GM21786 (cell line): Measurements from ENCODE around the gene PLEKHD1.

Experiments used
- ATAC-seq: cut with Tn5 transposase; IDR thresholded peaks from one replicate; pipeline ENCODE4 v1.9.1; 2021; ENCODE audit not compliant: unreplicated experiment

Gene PLEKHD1

DNA sequence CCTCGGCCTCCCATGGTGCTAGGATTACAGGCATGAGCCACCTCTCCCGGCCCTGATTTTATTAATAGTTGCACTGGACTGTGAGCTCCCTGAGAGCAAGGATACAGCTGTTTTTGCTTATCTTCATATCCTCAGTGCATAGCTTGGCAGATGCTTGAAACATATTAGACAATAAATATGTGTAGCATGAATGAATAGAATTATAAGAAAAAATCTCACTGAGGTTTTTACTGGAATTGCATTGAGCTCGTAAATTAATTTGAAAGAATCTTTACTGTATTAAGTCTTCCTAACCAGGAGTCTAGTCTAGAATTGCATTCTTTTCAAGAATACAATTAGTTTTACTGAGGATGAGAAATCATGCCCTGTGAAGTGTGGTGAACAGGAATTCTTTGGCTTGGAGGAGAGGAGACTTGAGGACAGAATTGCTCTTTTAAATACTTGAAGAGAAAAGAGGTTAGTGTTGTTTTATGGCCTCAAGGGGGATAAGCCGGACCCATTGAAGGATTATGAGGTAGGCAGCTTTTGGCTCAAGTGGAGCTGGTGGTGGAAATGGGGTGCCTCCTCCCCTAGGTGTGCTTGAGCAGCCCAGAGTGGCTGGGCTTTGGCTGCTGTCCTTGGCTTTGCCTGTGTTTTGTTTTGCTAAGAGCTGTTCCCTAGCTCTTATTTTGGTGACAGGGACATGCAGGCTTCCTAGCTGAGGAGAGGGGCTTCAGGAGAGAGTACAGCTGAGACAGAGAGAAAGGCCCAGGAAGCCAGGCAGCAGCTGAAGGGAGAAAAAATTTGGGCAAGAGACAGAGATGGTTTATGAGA is 34.0 kb downstream of the PLEKHD1 start:
- no peak for ATAC-seq

DNA sequence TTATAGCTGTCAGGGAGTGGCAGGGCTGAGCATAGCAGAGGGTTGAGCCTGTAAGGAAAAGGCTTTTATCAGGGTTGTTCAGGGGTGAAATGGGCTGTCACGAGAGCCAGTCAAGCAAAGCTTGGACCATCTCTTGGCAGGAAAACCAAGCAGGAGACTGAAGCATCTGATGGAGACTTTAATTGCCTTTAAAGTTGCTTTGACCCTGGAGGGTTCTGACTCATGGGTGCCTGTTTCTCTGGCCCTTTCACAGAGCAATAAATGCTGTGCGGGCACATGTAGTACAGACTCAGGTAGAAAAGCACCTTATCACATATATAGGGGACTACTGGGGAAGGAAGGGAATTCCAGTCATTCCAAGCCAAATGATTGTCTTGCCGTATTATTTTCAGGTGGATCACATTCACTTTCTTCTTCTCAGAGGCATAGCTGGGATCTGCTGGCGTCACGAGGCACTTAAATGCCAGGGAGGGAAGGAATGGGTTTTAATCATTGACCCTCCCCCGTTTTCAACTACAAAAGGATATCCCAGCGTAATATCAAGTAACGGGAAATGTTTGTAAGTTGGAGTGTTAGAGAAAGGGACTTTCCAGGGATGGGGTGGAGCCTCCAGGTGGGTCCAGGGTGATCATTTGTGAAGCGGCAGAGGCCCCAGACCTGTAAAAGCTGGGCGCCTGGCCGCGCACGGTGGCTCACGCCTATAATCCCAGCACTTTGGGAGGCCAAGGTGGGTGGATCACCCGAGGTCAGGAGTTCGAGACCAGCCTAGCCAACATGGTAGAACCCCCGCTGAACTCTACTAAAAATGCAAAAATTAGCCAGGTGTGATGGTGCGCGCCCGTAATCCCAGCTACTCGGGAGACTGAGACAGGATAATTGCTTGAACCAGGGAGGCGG is 34.9 kb downstream of the PLEKHD1 start:
- ATAC-seq: no peak

DNA sequence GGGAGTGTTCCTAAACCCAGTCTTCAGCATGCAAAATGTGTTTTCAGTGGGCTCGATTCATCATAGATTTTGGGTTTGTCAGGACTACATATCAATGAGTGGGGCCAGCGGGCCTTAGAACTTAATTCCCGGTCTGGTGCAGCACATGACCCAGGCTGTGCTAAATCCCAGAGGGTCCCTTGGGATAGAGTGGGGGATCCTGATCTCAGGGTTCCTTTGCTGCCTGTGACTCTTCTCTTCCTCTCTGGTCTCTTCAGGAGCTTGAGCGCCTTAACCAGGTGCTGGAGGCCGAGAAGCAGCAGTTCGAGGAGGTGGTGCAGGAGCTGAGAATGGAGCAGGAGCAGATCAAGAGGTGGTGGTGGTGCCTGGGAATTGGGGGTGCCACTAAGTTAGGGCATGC is 37.5 kb downstream of the PLEKHD1 start:
- ATAC-seq: no peak

DNA sequence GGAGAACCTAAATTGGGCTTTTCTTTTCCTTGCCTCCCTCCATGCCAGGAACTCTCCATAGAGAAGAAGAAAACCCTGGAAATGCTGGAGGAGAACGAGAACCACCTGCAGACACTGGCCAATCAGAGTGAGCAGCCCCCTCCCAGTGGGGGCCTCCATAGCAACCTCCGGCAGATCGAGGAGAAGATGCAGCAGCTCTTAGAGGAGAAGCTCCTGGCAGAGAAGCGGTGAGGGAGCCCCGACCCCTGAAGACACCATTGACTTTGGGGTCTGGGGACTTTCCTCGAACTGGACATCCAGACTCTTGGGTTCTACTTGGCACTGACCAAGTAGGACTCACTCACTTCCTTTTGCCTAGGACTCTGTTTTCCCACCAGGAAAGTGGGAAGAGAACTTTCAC is 41.4 kb downstream of the PLEKHD1 start:
- no peak for ATAC-seq

DNA sequence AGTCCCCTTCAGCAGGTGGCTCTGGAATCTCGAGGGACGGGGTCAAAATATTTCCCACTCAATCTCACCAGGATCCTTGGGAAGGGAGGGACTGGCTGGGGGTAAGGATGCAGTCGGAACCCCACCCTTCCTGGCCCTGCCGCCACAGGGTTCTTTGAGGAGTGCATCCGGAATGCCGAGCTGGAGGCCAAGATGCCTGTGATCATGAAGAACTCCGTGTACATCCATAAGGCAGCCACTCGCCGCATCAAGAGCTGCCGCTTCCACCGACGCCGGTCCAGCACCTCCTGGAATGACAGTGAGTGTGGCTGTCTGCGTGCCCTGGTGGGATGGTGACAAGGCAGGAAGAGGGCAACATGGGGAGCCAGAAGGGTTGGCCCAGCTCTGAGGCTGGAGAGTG is 43.1 kb downstream of the PLEKHD1 start:
- no peak for ATAC-seq

DNA sequence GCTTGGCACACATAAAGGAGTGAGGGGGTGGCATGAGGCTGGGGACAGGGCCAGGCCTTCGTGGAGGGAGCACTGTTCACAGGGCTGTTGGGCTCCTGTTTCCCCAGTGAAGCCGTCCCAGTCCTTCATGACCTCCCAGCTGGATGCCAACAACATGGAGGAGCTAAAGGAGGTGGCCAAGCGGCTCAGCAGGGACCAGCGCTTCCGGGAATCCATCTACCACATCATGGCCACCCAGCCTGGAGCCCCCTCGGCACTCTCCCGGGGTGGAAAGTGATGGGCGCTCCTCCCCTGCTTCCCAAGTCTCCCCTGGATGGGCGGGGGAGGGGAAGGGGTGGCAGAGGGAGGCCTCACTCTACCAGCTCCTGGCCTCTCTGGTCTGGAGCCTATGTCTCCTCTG is 43.6 kb downstream of the PLEKHD1 start:
- no peak for ATAC-seq

DNA sequence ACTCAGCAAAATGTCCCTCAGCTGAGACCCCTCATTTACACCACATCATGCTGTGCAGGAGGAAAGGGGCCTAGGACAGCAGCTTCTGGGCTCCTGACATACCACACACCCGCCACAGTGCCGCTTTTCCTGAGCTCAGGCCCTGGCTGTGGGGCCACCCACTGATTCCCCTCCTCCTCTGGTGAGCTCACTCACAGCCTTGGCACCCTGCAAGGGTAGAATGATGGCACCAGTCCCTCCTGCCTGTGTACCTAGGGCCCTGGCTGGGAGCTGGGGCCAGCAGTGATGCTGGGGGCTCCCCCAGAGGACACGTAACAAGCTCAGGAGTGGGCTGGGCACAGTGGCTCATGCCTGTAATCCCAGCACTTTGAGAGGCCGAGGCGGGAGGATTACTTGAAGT is 44.4 kb downstream of the PLEKHD1 start:
- ATAC-seq: no peak

DNA sequence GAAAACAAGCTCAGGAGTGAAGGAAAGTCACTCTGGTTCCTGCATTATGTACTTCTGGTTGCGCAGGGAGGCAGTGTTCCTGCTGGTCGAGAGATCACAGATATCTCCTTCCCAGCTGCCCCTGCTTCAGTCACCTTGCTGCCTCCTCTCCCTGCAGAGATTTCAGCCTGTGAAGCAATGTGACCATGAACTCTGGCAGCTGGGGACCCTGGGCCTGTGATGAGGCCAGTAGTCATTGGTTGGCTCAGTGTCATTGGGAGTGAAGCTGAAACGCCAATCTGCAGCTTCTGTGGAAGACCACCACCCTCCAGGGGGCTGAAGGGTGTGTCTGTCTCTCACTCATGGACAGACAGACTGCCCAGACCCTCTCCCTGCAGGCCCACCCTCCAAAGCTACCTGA is 45.0 kb downstream of the PLEKHD1 start:
- ATAC-seq: no peak

DNA sequence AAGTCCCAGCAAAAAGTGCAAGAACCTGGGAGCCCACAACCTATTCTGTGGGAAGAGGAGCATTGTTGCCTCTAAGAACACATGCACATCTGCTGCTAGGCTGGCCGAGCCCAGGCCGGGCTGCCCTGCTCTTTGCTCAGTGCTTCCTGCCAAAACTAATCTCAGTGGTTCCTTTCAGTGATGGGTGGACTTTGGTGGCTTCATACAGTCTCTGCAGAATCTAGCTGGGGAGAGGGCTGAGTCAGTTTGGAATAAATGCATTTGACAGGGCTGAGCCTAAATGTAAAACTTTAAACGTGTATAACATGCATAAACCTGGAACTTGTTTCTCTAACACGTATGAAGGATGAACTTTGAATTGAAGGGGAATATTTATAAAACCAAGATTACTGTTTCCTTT is 45.6 kb downstream of the PLEKHD1 start:
- no peak for ATAC-seq

DNA sequence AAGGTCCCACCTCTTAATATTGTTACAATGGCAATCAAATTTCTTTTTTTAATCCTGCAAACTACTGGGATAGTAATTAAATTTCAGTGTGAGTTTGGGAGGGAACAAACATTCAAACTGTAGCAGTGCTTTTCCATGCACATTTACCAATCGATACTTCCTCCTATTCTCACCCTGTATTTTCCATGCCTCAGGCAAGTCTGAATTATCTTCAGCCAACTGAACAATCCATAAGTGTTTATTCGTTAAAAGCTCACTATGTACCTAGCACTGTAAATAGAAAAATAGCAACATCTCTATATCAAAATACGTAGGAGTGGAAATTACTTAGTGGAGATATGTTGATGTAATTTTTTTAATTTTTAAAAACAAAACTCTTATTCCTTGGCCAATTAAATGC is 46.6 kb downstream of the PLEKHD1 start:
- no peak for ATAC-seq

DNA sequence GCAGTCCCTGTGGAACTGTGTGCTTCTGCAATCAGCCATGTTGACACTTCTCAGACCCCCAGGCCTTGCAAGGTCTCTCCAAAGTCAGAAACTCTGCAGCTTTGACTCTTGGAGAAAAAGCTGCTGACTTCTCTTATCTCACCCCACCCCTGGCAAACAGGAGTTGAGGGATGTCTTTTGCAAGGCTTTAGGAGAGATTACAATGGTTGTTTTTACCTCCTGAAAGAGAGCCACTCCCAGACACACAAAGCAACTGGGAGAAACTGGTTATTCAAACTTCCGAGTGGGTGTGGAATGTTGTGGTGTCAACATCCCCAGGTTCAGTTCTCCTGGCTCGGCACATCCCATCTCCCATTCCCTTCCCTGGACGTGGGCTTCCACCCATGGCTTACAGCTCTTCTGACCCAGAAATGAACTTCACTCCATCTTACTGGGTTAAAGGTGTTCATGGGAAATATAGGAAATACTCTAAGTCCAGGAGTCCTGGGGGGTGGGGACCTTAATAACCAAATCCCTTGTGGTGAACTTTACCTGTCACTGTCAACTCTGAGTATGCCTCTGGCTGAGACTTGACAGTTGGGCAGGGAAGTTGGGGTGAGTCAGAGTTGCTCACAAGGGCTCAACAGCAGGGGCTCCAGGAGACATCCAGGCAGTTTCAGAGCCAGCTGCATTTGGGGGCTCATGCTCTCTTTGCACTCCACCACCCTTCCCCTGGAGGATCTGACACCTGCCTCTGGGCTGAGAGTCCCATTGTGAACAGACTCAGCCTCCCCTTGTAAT is 48.2 kb downstream of the PLEKHD1 start:
- no peak for ATAC-seq

DNA sequence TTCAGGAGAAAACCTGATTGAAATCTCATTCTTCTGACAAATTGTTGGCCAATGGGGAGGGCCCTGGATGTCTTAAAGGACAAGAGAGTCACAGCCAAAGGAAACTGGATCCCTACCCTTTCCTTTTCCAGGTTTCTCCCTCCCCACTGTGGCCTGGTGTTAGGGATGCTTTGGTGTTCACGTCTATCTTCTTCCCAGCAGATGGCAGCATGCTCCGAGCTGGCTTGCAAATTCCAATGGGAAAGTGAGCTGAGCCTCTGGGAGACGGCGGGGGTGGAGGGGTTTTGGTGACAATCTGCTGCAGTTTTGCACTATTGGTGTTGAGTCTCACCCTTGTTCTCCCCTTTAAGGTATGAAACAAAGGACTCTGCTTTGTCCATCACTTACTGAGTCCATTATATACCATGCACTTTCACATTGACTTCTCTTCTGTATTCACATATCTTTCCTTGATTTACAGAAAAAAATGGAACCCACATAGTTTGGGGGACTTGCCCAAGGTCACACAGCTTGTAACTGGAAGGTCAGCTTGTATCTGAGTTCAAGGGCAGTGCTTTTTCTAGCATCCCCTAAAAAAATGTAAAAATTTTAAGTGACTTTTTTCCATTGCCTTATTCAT is 50.8 kb downstream of the PLEKHD1 start:
- ATAC-seq: no peak

DNA sequence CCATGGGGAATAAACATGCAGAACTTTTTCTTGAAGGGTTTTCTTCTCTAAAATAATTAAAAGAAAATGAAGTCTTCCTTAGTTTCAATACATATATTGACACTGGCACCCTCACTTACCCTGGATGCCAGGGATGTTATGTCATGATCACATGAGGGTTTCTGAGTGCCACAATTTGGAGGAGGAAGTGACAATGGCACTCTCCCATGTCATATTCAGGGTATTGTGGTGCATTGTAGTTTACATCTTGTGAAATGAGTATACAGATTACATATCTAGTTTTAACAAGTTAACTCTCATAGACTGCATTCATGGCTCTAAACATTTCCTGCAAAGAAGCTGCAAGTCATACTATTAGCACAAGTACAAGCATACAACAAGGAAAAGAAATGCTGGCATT is 52.4 kb downstream of the PLEKHD1 start:
- no peak for ATAC-seq

DNA sequence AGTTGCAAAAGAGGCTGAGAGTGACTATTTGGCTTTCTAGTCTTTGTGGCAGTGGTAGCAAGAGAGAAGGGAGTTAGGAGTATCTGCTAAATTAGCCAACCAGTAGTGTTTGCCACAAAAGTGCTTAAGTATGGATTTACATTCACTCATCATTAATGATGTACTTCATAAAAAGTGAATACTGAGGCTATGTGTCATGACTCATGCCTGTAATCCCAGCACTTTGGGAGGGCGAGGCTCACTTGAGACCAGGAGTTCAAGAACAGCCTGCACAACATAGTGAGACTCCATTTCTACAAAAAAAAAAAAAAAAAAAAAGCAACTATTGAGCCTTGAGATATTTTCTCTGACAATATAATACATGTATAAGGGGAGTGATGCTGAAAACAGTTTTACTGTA is 53.4 kb downstream of the PLEKHD1 start:
- ATAC-seq: no peak

DNA sequence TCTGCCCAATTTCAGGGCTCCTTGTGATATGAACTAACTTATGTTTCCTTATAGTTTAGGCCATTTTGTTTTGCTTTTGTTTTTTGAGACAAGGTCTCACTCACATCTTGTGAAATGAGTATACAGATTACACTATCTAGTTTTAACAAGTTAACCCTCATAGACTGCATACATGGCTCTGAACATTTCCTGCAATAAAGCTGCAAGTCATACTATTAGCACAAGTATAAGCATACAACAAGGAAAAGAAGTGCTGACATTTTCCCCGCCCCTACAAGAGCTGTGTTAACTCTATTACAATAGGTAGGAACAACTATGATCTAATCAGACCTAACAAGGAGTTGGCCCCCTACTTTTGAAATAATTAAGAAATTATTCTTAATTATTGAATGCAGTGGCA is 54.2 kb downstream of the PLEKHD1 start:
- no peak for ATAC-seq

DNA sequence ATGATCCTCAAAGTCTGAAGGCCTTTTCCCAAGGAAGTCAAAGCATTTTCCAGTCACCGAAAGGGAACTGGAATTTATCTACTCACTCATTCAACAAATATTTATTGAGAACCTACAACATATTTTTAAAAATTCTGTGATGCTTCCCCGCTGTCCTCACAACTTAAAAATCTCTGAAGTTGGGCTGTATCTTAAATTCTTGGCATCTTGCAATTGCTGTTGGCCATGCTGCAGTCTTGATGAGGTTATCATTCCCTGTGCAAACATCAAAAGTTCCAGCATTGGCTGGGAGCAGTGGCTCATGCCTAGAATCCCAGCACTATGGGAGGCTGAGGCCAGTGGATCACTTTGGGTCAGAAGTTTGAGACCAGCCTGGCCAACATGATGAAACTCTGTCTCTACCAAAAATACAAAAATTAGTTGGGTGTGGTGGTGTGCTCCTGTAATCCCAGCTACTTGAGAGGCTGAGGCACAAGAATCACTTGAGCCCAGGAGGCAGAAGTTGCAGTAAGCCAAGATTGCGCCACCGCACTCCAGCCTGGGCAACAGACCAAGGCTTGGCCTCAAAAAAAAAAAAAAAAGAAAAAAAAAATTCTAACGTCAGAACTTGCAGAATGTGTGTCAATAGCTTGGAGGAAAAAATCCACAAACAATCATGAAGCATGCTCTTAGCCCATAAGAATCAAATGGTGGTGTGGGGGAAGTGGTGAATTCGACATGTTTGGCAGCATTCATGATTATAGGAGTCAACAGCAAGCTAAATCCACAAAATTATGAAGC is 55.3 kb downstream of the PLEKHD1 start:
- no peak for ATAC-seq

DNA sequence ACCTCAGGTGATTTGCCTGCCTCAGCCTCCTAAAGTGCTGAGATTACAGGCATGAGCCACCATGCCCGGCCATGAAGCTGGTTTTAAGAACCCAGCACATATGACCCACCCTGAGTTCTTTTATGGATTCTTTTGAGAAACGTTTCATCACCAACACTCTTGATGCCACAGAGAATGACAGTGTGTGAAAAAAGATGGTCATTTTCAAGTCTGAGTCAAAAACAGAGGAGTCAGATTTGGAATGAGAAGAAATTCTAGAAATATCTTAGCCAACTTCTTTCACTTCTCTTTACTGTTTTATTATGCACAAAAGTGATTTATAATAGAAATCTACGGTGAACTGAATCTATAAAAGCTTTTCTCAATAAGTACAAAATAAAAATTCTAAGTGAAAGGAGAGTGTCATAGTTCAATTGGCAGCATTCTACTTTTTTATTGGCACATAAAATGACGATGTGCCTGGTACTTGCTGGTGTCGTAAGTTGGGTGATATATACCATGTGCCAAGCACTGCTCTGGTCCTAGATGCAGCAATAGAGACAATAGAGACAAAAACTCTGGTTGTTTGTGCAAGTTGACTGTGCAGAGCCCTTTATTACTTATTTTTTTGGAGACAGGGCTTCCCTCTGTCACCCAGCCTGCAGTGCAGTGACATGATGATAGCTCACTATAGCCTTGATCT is 56.3 kb downstream of the PLEKHD1 start:
- no peak for ATAC-seq

DNA sequence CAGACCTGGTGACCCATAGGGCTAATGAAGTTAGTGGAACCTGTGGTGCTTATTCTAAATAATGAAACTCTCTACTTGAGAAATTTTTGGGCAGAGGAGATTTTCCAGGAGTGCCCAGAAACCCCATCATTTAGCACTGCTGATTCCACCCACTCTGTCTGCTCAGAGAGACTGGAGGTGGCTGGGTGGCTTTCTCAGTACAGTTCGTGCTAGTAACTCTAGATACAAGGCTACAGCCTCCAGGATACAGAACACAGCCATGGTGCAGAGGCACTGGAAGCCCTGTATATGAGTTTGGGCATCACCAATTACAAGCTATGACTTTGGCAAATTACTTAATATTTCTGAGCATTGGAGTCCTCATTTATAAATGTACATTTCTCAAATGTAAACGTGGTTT is 57.8 kb downstream of the PLEKHD1 start:
- no peak for ATAC-seq

DNA sequence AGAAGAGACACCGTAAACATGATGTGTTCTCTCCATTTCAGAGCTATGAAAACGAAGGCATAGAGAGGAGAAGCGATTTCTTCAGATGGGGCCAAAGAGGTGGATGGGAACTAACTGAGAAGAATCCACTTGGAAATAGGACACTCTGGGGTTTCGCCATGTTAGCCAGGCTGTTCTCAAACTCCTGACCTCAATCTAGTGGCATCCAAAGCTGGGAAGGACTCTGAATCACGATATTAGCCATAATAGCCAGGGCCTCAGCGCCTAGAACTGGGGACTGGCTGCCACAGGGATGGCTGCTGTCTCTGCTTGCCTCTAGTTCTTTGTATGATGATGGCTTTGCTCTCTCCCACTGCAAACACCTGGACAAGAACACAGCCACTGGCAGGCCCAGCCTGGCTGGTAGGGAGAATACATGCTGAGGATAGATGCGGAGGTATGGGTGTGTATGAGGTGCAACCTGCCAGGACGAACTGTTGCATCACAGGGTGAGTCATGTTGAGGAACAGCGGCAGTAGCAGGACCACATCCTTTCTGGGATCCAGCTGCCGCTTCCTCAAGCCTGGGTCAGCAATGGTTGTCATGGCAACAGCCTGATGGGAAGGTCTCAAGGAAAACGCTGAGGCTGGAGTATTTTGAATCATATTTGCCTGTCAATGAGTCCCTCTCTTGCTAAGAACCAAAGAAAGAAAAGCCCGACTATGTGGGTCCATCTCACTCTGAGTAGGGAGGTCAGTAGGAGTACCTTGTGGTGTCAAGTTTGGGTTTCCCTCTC is 59.0 kb downstream of the PLEKHD1 start:
- ATAC-seq: no peak
